GM12878 (cell line): Measurements from ENCODE around the gene E2F1. TPM values are rescaled to one million over a fixed set of nuclear protein-coding genes. Genes with fewer than 3 reads are reported as not detected.

ENCODE experiments used
- ATAC-seq: fragments of 200-7000 bp; cut with Tn5 transposase; 3 replicates; pipeline ENCODE4 v1.9.1; 2020; ENCODE audit warnings: mild to moderate bottlenecking, moderate library complexity
- BruUV-seq: library from RNA; stranded (reverse); fragments of 400-500 nt; replicated peaks from 2 replicates; lab custom pipeline; 2021; lab: Mats Ljungman, UMichigan
- CTCF ChIA-PET: fragments of 300-600 bp; sonication (Branson Sonifier 250); formaldehyde crosslinking; extraction: SDS; loops from one replicate; lab custom pipeline; 2021; ENCODE audit warnings: inconsistent platforms; lab: Yijun Ruan, JAX
- POLR2A ChIA-PET: fragments of 350-600 bp; formaldehyde crosslinking; extraction: SDS; loops from one replicate; lab custom pipeline; 2021; ENCODE audit warnings: inconsistent platforms; lab: Charles Lee
- RAD21 ChIA-PET: fragments of 300-600 bp; sonication (Branson Sonifier 250); formaldehyde crosslinking; loops from one replicate; lab custom pipeline; 2023; ENCODE audit warnings: antibody characterized with exemption; ENCODE audit not compliant: unreplicated experiment; lab: Charles Lee
- SMC1A ChIA-PET: fragments of 300-600 bp; sonication (Branson Sonifier 250); formaldehyde crosslinking; loops from one replicate; lab custom pipeline; 2023; ENCODE audit not compliant: unreplicated experiment, uncharacterized antibody; lab: Charles Lee
- DNase-seq: peaks from one replicate; pipeline ENCODE4 v3.0.0-alpha.2; 2011; ENCODE audit warnings: low read depth, low spot score
- FAIRE-seq: peaks from 3 replicates; lab custom pipeline; 2011; peaks lifted over from hg19 to GRCh38; lab: Jason Lieb, UNC
- H2AFZ ChIP-seq: 2 replicates; pipeline ENCODE4 v1.6.0; 2011; ENCODE audit warnings: low read depth, low read length, control low read depth; ENCODE audit not compliant: control insufficient read depth
- H3K27ac ChIP-seq: 2 replicates; pipeline ENCODE4 v1.5.1; 2011; ENCODE audit warnings: control low read depth; ENCODE audit not compliant: control insufficient read depth, insufficient read depth
- H3K27me3 ChIP-seq, 2 experiments: replicated peaks in 1 of 2; 2 replicates each; pipeline versions ENCODE4 v1.6.0 to v1.6.1; 2011; ENCODE audit warnings: low read length in 1 of 2; ENCODE audit not compliant: control insufficient read depth in 2 of 2, insufficient read depth in 2 of 2
- H3K36me3 ChIP-seq, 2 experiments: 2 replicates each; pipeline ENCODE4 v1.5.1; 2011; ENCODE audit warnings: low read length in 1 of 2; ENCODE audit not compliant: control insufficient read depth in 2 of 2, insufficient read depth in 2 of 2
- H3K4me1 ChIP-seq: 2 replicates; pipeline ENCODE4 v1.6.1; 2011; ENCODE audit warnings: mild to moderate bottlenecking, low read length, moderate library complexity, mixed read lengths; ENCODE audit not compliant: control insufficient read depth, insufficient read depth
- H3K4me2 ChIP-seq: 2 replicates; pipeline ENCODE4 v1.6.0; 2011; ENCODE audit warnings: control low read depth; ENCODE audit not compliant: control insufficient read depth, insufficient read depth
- H3K4me3 ChIP-seq: fragments of 200-600 bp; sonication (generic); 2 replicates; pipeline ENCODE4 v1.5.1; 2016
- H3K79me2 ChIP-seq: 2 replicates; pipeline ENCODE4 v1.6.0; 2011; ENCODE audit warnings: low read length; ENCODE audit not compliant: control insufficient read depth, insufficient read depth
- H3K9ac ChIP-seq: 2 replicates; pipeline ENCODE4 v1.8.0; 2011; ENCODE audit warnings: low read length, control low read depth, mixed read lengths; ENCODE audit not compliant: control insufficient read depth, insufficient read depth
- H3K9me3 ChIP-seq: replicated peaks from 3 replicates; pipeline ENCODE4 v1.5.1; 2011; ENCODE audit warnings: mild to moderate bottlenecking, low read length; ENCODE audit not compliant: control insufficient read depth, insufficient read depth
- H4K20me1 ChIP-seq: 2 replicates; pipeline ENCODE4 v1.6.0; 2011; ENCODE audit not compliant: control insufficient read depth, insufficient read depth
- BCL11A ChIP-seq: IDR thresholded peaks from 2 replicates; pipeline ENCODE4 v1.6.1; 2011; ENCODE audit warnings: low read depth, low read length
- BHLHE40 ChIP-seq, 2 experiments: fragments of 450-650 bp in 1 of 2; IDR thresholded peaks; 2 replicates each; pipeline ENCODE4 v1.6.1; 2011 to 2017; ENCODE audit warnings: low read depth in 2 of 2, borderline replicate concordance in 1 of 2, improper control_type of control experiment in 1 of 2, low read length in 1 of 2, mild to moderate bottlenecking in 1 of 2
- CEBPB ChIP-seq, 2 experiments: fragments of 150-350 bp in 1 of 2; IDR thresholded peaks; 2 replicates each; pipeline ENCODE4 v1.6.1; 2012 to 2014; ENCODE audit warnings: low read depth in 2 of 2, low read length in 2 of 2, borderline replicate concordance in 1 of 2, inconsistent platforms in 1 of 2
- ESRRA ChIP-seq: IDR thresholded peaks from 2 replicates; pipeline ENCODE4 v1.6.1; 2012; ENCODE audit warnings: mild to moderate bottlenecking, low read length, improper control_type of control experiment
- HDGF ChIP-seq: fragments of 450-650 bp; IDR thresholded peaks from 2 replicates; pipeline ENCODE4 v1.6.1; 2016; ENCODE audit warnings: antibody characterized with exemption
- IRF5 ChIP-seq: fragments of 450-650 bp; IDR thresholded peaks from 2 replicates; pipeline ENCODE4 v1.6.1; 2017; ENCODE audit warnings: borderline replicate concordance
- LARP7 ChIP-seq: fragments of 450-650 bp; IDR thresholded peaks from 2 replicates; pipeline ENCODE4 v1.6.1; 2017; ENCODE audit warnings: mild to moderate bottlenecking
- MYB ChIP-seq: fragments of 150-350 bp; IDR thresholded peaks from 2 replicates; pipeline ENCODE4 v1.6.1; 2014; ENCODE audit warnings: mild to moderate bottlenecking, low read depth, low read length, borderline replicate concordance
- PAX5 ChIP-seq: IDR thresholded peaks from 2 replicates; pipeline ENCODE4 v1.6.1; 2011; ENCODE audit warnings: low read depth, low read length, borderline replicate concordance
- RFX5 ChIP-seq: IDR thresholded peaks from 2 replicates; pipeline ENCODE4 v1.6.1; 2011; ENCODE audit warnings: low read depth, low read length, improper control_type of control experiment
- SREBF1 ChIP-seq: IDR thresholded peaks from 2 replicates; pipeline ENCODE4 v1.6.1; 2012; ENCODE audit warnings: mild to moderate bottlenecking, low read length
- SREBF2 ChIP-seq: IDR thresholded peaks from 2 replicates; pipeline ENCODE4 v1.6.1; 2012; ENCODE audit warnings: mild to moderate bottlenecking, low read length
- SUPT20H ChIP-seq: IDR thresholded peaks from 2 replicates; pipeline ENCODE4 v1.6.1; 2011; ENCODE audit warnings: low read depth, mild to moderate bottlenecking, low read length, moderate library complexity, borderline replicate concordance; ENCODE audit not compliant: control insufficient read depth
- USF2 ChIP-seq: IDR thresholded peaks from 2 replicates; pipeline ENCODE4 v1.6.1; 2011; ENCODE audit warnings: low read depth, low read length, improper control_type of control experiment, borderline replicate concordance
- ZNF274 ChIP-seq: IDR thresholded peaks from one replicate; pipeline ENCODE4 v1.8.0; 2011; ENCODE audit not compliant: insufficient read length, insufficient read depth
- WGBS: methylation state at CpG from one replicate; pipeline ENCODE4 v1.1.6; 2016; ENCODE audit warnings: low lambda C conversion rate; ENCODE audit not compliant: insufficient replicate concordance, insufficient coverage; ENCODE audit errors: missing lambda C conversion rate; 5-methylcytosine and 5-hydroxymethylcytosine counted together
- in situ Hi-C: fragments of 300-500 bp; cut with MboI; formaldehyde crosslinking; loops from 9 replicates; pipeline ENCODE4 v1.14.3; 2018; ENCODE audit warnings: mixed read lengths
- intact Hi-C: fragments of 100-400 bp; cut with micrococcal nuclease; formaldehyde crosslinking; loops from one replicate; pipeline ENCODE4 v1.14.2; 2022; ENCODE audit not compliant: unreplicated experiment
- polyA plus RNA-seq, 11 experiments: library from polyadenylated mRNA; depleted of rRNA in 4 of 11; unstranded in 6 of 11; stranded (reverse) in 5 of 11; fragments of >200 nt; fragmentation: Nextera tagmentation in 4 of 11; fragmentation: Illumina TruSeq in 1 of 11; extraction: Ambion mirVana in 4 of 11; extraction: Trizol in 1 of 11; gene quantifications; 1 replicate in 1 of 11; 2 replicates in 10 of 11; pipeline versions ENCODE4 v1.2.1 to v1.2.3, GENCODE V29; 2011 to 2016; ENCODE audit warnings: inconsistent platforms in 2 of 11, missing spikeins in 2 of 11, low read depth in 1 of 11
- total RNA-seq, 4 experiments: library from RNA; depleted of rRNA in 3 of 4; stranded (reverse); fragments of >200 nt in 3 of 4; fragmentation: Illumina TruSeq in 1 of 4; extraction: Trizol in 1 of 4; gene quantifications; 2 replicates each; pipeline versions ENCODE4 v1.2.1 to v1.2.3, GENCODE V29; 2013 to 2021
- TF ChIP-seq, protein P1 (sequence below): fragments of 450-650 bp; IDR thresholded peaks from 2 replicates; pipeline ENCODE4 v1.6.1; 2018; ENCODE audit warnings: borderline replicate concordance, mild to moderate bottlenecking; ENCODE audit not compliant: partially characterized antibody

The E2F1 gene
- total and polyA plus RNA-seq, 10 of the 15 experiments (the other 5 are each of a cell fraction or from before 2014, with no cell fraction given): 0.29 to 50.2 (median 19.7) TPM

DNA sequence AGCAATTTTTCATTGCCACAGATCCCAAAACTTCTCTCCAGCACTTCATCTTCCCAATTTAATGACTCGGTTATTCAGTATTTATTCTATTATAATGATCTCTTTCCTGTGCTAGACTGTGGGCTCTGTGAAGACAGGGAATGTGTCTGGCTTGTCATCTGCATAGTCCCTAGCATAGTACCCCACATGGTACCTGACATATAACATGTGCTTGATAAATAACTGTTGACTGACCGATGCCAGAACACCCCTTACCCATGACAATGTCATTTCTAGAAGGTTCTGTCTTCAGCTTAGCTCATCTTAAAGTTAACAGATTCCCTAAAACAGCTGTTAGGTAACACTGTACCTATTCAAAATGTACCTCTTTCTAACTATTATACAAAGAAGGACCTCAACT is 30.3 kb upstream of the E2F1 start:
- Histone ChIP-seq H4K20me1 (no peaks in the 10 kb centered on the region), H3K9me3 (no peaks in the 10 kb centered on the region), H2AFZ (no peak overlapping the region), H3K36me3 (no peaks in the 10 kb centered on the region), H3K4me1 (peaks cover 9% of the 10 kb centered on the region), H3K4me3 (no peak overlapping the region), H3K4me2 (no peak overlapping the region), H3K27me3 (no peaks in the 10 kb centered on the region), H3K9ac (no peak overlapping the region), H3K79me2 (peaks cover 5% of the 10 kb centered on the region), H3K27ac (no peak overlapping the region)
- in situ Hi-C loops: no loop called here
- 79% methylated on average over 2 of the region's 2 CpGs for WGBS
- intact Hi-C loops: no loop called here
- ChIA-PET SMC1A (no interaction called here), RAD21 (no interaction called here), POLR2A (interaction anchor here (0.6 kb wide), 1 partner anchor 165 kb away, joined by 3 read pairs; no protein-coding TSS in a partner anchor), CTCF (no interaction called here)
- ATAC-seq (no peak), DNase-seq (no peak), FAIRE-seq (no peak)
- BruUV-seq: no TSS peak
- TF ChIP-seq, protein P1, sequence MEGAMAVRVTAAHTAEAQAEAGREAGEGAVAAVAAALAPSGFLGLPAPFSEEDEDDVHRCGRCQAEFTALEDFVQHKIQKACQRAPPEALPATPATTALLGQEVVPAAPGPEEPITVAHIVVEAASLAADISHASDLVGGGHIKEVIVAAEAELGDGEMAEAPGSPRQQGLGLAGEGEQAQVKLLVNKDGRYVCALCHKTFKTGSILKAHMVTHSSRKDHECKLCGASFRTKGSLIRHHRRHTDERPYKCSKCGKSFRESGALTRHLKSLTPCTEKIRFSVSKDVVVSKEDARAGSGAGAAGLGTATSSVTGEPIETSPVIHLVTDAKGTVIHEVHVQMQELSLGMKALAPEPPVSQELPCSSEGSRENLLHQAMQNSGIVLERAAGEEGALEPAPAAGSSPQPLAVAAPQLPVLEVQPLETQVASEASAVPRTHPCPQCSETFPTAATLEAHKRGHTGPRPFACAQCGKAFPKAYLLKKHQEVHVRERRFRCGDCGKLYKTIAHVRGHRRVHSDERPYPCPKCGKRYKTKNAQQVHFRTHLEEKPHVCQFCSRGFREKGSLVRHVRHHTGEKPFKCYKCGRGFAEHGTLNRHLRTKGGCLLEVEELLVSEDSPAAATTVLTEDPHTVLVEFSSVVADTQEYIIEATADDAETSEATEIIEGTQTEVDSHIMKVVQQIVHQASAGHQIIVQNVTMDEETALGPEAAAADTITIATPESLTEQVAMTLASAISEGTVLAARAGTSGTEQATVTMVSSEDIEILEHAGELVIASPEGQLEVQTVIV: no peak
- TF ChIP-seq MYB (no peak), ZNF274 (no peak), HDGF (no peak), CEBPB (IDR thresholded peaks at IDR 0.05; ENCODE audit: borderline replicate concordance in 1 of 2, low read depth in 2 of 2, low read length in 2 of 2) (no peak), BCL11A (no peak), USF2 (no peak), LARP7 (no peak), SREBF2 (no peak), SUPT20H (no peak), ESRRA (no peak), RFX5 (no peak), BHLHE40 (IDR thresholded peaks at IDR 0.05; ENCODE audit: borderline replicate concordance in 1 of 2, low read depth in 2 of 2, low read length in 1 of 2) (no peak), IRF5 (no peak), PAX5 (no peak), SREBF1 (no peak)
